Measurements from ENCODE around the gene CDIPT. TPM values are rescaled to one million over a fixed set of nuclear protein-coding genes. Genes with fewer than 3 reads are reported as not detected.

Gene CDIPT
- total RNA-seq, 4 donors from 2014 or later: 68.7 to 112 (median 96.7) TPM

DNA sequence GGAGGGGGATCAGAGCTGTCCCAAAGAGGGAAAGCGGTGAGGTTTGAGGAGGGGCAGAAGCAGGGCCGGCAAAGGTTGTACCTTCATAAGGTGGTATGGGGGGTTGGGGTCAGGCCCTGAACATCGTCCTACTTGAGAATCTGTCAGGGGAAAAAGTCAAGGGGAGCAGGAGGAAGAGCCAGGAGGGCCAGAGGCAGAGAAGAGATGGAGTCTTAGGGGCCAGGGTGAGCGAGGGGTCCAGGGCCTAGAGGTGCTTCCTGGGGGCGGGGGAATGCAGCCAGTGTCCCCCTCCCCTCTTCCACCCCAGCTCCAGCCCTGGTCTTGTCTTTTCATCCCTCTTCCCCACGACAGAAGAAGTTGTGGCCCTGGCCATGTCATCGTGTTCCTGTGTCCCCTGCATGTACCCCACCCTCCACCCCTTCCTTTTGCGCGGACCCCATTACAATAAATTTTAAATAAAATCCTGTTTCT lies 52.3 kb downstream of the CDIPT start:
- Histone ChIP-seq H3K4me1 (peaks cover 79% of the 10 kb centered on the region), H3K27me3 (no peaks in the 10 kb centered on the region), H3K27ac (peak overlapping the region; percentile 73), H3K4me3 (peak overlapping the region; percentile 60), H3K36me3 (peaks cover 12% of the 10 kb centered on the region), H3K9me3 (no peaks in the 10 kb centered on the region)
- DNase-seq (ENCODE audit: low spot score in 2 of 2): no peak
- WGBS: 38% methylated on average over 9 of the region's 9 CpGs
- TF ChIP-seq POLR2A (IDR thresholded peaks at IDR 0.05) (no peak), EP300 (IDR thresholded peaks at IDR 0.05) (no peak), POLR2AphosphoS5 (IDR thresholded peaks at IDR 0.05) (no peak)
- TF ChIP-seq, protein P1, sequence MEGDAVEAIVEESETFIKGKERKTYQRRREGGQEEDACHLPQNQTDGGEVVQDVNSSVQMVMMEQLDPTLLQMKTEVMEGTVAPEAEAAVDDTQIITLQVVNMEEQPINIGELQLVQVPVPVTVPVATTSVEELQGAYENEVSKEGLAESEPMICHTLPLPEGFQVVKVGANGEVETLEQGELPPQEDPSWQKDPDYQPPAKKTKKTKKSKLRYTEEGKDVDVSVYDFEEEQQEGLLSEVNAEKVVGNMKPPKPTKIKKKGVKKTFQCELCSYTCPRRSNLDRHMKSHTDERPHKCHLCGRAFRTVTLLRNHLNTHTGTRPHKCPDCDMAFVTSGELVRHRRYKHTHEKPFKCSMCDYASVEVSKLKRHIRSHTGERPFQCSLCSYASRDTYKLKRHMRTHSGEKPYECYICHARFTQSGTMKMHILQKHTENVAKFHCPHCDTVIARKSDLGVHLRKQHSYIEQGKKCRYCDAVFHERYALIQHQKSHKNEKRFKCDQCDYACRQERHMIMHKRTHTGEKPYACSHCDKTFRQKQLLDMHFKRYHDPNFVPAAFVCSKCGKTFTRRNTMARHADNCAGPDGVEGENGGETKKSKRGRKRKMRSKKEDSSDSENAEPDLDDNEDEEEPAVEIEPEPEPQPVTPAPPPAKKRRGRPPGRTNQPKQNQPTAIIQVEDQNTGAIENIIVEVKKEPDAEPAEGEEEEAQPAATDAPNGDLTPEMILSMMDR (IDR thresholded peaks at IDR 0.05): no peak

DNA sequence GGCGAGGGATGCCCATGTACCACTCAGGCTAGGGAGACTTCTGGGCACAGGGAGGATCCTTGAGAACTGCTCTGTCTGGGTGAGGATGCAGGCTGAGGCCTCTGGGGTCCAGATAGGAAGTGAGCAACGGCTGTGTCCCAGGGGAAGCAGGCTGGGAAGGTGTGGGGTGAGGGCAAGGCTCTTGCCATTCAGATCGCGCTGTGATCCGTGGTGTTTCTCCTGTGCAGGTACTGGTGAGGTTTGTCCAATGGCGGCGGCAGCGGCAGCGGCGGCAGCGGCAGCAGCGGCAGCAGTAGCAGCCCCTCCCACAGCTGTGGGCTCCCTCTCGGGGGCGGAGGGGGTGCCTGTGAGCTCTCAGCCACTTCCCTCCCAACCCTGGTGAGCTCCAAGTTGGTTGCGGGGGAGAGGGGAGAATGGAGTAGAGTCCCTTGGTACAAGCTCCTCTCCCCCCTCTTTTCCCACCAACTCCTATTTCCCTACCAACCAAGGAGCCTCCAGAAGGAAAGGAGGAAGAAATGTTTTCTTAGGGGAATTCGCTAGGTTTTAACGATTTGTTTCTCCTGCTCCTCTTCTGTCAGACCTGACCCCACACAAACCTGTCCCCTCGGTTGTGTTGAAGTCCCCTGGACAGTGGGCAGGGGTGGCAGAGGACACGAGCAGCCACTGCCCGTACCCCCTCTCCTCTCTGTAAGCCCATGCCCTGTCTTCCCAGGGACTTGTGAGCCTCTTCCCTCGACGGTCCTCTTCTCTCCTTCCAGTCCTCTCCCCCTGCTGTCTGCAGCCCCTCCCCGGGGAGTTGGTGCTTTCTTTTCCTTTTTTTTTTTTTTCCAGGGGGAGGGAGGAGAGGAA lies 53.0 kb downstream of the CDIPT start:
- peaks cover 76% of the 10 kb centered on the region for H3K4me1 ChIP-seq
- TF ChIP-seq POLR2AphosphoS5 (IDR thresholded peaks at IDR 0.05): no peak
- no peak for TF ChIP-seq POLR2A (IDR thresholded peaks at IDR 0.05)
- no peak for TF ChIP-seq EP300 (IDR thresholded peaks at IDR 0.05)
- TF ChIP-seq, protein P1 (IDR thresholded peaks at IDR 0.05): no peak
- H3K9me3 ChIP-seq: no peaks in the 10 kb centered on the region
- 50% methylated on average over 23 of the region's 23 CpGs for WGBS
- H3K4me3 ChIP-seq: peak overlapping the region; percentile 10
- no peaks in the 10 kb centered on the region for H3K27me3 ChIP-seq
- H3K27ac ChIP-seq: peak overlapping the region; percentile 73
- peaks cover 12% of the 10 kb centered on the region for H3K36me3 ChIP-seq
- no peak for DNase-seq (ENCODE audit: low spot score in 2 of 2)

DNA sequence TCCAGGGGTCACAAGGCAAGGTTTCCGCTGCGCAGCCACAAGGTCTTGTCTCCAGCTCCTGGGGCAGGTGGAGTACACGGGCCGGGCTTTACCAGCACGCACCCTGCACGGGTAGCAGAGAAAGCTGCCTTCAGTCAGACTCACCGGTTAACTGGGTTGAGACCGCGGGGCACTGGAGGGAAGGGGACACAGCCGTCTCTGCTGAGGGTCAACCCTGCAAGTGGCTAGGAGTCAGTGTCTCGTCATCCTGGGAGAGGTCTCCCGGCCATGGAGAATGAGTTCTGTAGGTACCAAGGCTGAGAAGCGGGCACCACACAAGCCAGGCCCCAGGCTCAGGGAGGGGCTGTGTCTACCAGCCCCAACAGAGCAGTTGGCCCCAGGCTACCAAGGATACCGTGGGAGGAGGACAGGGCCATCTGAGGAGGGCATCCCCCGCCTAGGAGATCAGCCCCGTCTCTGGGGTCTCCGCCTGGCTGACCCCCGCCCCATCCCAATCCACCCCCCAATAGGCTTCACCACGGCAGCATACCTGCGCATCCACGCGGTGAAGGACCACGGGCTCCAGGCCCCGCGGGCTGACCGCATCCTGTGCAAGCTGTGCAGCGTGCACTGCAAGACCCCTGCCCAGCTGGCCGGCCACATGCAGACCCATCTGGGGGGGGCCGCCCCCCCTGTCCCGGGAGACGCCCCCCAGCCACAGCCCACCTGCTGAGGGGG lies 53.8 kb downstream of the CDIPT start:
- Histone ChIP-seq H3K4me3 (peak overlapping the region; percentile 89), H3K36me3 (peaks cover 12% of the 10 kb centered on the region), H3K27ac (peak overlapping the region; percentile 93), H3K9me3 (no peaks in the 10 kb centered on the region), H3K27me3 (no peaks in the 10 kb centered on the region), H3K4me1 (peaks cover 76% of the 10 kb centered on the region)
- TF ChIP-seq POLR2A (IDR thresholded peaks at IDR 0.05): no peak
- TF ChIP-seq, protein P1 (IDR thresholded peaks at IDR 0.05): no peak
- TF ChIP-seq EP300 (IDR thresholded peaks at IDR 0.05): no peak
- TF ChIP-seq POLR2AphosphoS5 (IDR thresholded peaks at IDR 0.05): no peak
- peak in 1 of 2 donors; percentile 74 for DNase-seq (ENCODE audit: low spot score in 2 of 2)
- 77% methylated on average over 20 of the region's 31 CpGs for WGBS

Other genes starting within 250 kb of the CDIPT start
- 1 to 10 TPM; 2.2 to 6.3 (median 4.7) TPM for gene SPN, start 200.0 kb downstream of the CDIPT start, total RNA-seq
- gene QPRT, start 184.0 kb downstream of the CDIPT start, total RNA-seq: 1 to 10 TPM; 2.2 to 5.5 (median 3.5) TPM
- 1 to 10 TPM in 1 of 4 donors, under 1 TPM in 1, not detected in 2; 0.34 to 1.1 TPM for gene C16orf54, start 117.2 kb downstream of the CDIPT start, total RNA-seq
- under 1 TPM in 1 of 4 donors, not detected in 3; 0.89 TPM for gene ZG16, start 85.0 kb downstream of the CDIPT start, total RNA-seq
- 10 to 100 TPM; 42.8 to 65.7 (median 55.1) TPM for gene KIF22, start 72.5 kb downstream of the CDIPT start, total RNA-seq
- 100 to 1,000 TPM in 3 of 4 donors, 10 to 100 TPM in 1; 98.4 to 180 (median 125) TPM for gene MAZ, start 56.7 kb downstream of the CDIPT start, total RNA-seq
- gene PRRT2, start 51.0 kb downstream of the CDIPT start, total RNA-seq: 1 to 10 TPM in 3 of 4 donors, not detected in 1; 1.1 to 6.8 (median 3.7) TPM
- gene PAGR1, start 47.1 kb downstream of the CDIPT start, total RNA-seq: 10 to 100 TPM; 23.3 to 35.2 (median 23.8) TPM
- 100 to 1,000 TPM in 1 of 4 donors, 10 to 100 TPM in 3; 54.9 to 104 (median 68.1) TPM for gene MVP, start 42.8 kb downstream of the CDIPT start, total RNA-seq
- gene SEZ6L2, start 36.3 kb upstream of the CDIPT start, total RNA-seq: 1 to 10 TPM in 3 of 4 donors, under 1 TPM in 1; 0.98 to 2.9 (median 1.2) TPM
- gene ASPHD1, start 37.3 kb upstream of the CDIPT start, total RNA-seq: under 1 TPM in 1 of 4 donors, not detected in 3; 0.34 TPM
- 10 to 100 TPM; 20.3 to 43.9 (median 32.0) TPM for gene KCTD13, start 63.0 kb upstream of the CDIPT start, total RNA-seq
- gene TMEM219, start 98.9 kb upstream of the CDIPT start, total RNA-seq: 100 to 1,000 TPM in 3 of 4 donors, 10 to 100 TPM in 1; 78.0 to 109 (median 106) TPM
- 10 to 100 TPM; 29.1 to 54.4 (median 39.1) TPM for gene TAOK2, start 110.6 kb upstream of the CDIPT start, total RNA-seq
- 10 to 100 TPM; 14.6 to 29.3 (median 21.7) TPM for gene HIRIP3, start 132.4 kb upstream of the CDIPT start, total RNA-seq
- gene INO80E, start 133.0 kb upstream of the CDIPT start, total RNA-seq: 10 to 100 TPM; 48.2 to 58.7 (median 51.0) TPM
- under 1 TPM in 1 of 4 donors, not detected in 3; 0.42 TPM for gene DOC2A, start 147.8 kb upstream of the CDIPT start, total RNA-seq
- not detected for gene C16orf92, start 160.0 kb upstream of the CDIPT start, total RNA-seq
- gene TLCD3B, start 168.0 kb upstream of the CDIPT start, total RNA-seq: 1 to 10 TPM in 1 of 4 donors, under 1 TPM in 1, not detected in 2; 0.81 to 1.4 TPM
- gene ALDOA, start 202.5 kb upstream of the CDIPT start, total RNA-seq: 100 to 1,000 TPM; 794 to 967 (median 870) TPM
- gene PPP4C, start 212.8 kb upstream of the CDIPT start, total RNA-seq: 10 to 100 TPM; 52.0 to 66.0 (median 61.2) TPM
- gene TBX6, start 228.7 kb upstream of the CDIPT start, total RNA-seq: 1 to 10 TPM; 2.7 to 7.6 (median 4.7) TPM
- gene YPEL3, start 233.0 kb upstream of the CDIPT start, total RNA-seq: 100 to 1,000 TPM; 138 to 197 (median 195) TPM